GM19467 (cell line): ENCODE results near the gene HNF4A.

Experiments
- ATAC-seq: cut with Tn5 transposase; IDR thresholded peaks from one replicate; pipeline ENCODE4 v1.9.1; 2021; ENCODE audit warnings: mild to moderate bottlenecking, moderate library complexity; ENCODE audit not compliant: unreplicated experiment

Gene HNF4A

GRCh38 chr20:44435630-44436335, 80.3 kb downstream of the HNF4A start:
- ATAC-seq = no peak

- no peak for ATAC-seq
Measured at GRCh38 chr20:44436393-44436792, 80.9 kb downstream of the HNF4A start.

GRCh38 chr20:44437497-44437896, 82.0 kb downstream of the HNF4A start:
- ATAC-seq = no peak

- ATAC-seq = no peak
Measured at GRCh38 chr20:44438782-44439181, 83.3 kb downstream of the HNF4A start.

- no peak for ATAC-seq
Measured at GRCh38 chr20:44439318-44439717, 83.8 kb downstream of the HNF4A start.

GRCh38 chr20:44442298-44443070, 87.0 kb downstream of the HNF4A start:
- no peak for ATAC-seq

GRCh38 chr20:44445742-44446710, 90.5 kb downstream of the HNF4A start:
- ATAC-seq = no peak

GRCh38 chr20:44447827-44448419, 92.4 kb downstream of the HNF4A start:
- no peak for ATAC-seq

- ATAC-seq = no peak
Measured at GRCh38 chr20:44448753-44449546, 93.5 kb downstream of the HNF4A start.

GRCh38 chr20:44449864-44450263, 94.4 kb downstream of the HNF4A start:
- no peak for ATAC-seq

GRCh38 chr20:44450281-44450889, 94.9 kb downstream of the HNF4A start:
- no peak for ATAC-seq

GRCh38 chr20:44450903-44451450, 95.5 kb downstream of the HNF4A start:
- ATAC-seq = no peak

- ATAC-seq = no peak
Measured at GRCh38 chr20:44454306-44454963, 98.9 kb downstream of the HNF4A start.

- no peak for ATAC-seq
Measured at GRCh38 chr20:44455126-44455525, 99.6 kb downstream of the HNF4A start.

- ATAC-seq = no peak
Measured at GRCh38 chr20:44456611-44457010, 101.1 kb downstream of the HNF4A start.

GRCh38 chr20:44457016-44457415, 101.5 kb downstream of the HNF4A start:
- ATAC-seq = no peak

GRCh38 chr20:44459271-44459670, 103.8 kb downstream of the HNF4A start:
- no peak for ATAC-seq

- no peak for ATAC-seq
Measured at GRCh38 chr20:44460795-44461141, 105.3 kb downstream of the HNF4A start.
